OCI-LY7 (cell line): ENCODE measurements around the gene PEX5L. TPM values are rescaled to one million over a fixed set of nuclear protein-coding genes. Genes with fewer than 3 reads are reported as not detected.

Experiments used
- BruUV-seq: library from RNA; stranded (reverse); fragments of 400-500 nt; replicated peaks from 2 replicates; lab custom pipeline; 2021; lab: Mats Ljungman, UMichigan
- CTCF ChIA-PET: fragments of 300-600 bp; sonication (Branson Sonifier 250); formaldehyde crosslinking; loops from one replicate; lab custom pipeline; 2022; ENCODE audit warnings: antibody characterized with exemption; ENCODE audit not compliant: unreplicated experiment; lab: Charles Lee
- POLR2A ChIA-PET: fragments of 300-600 bp; sonication (Branson Sonifier 250); formaldehyde crosslinking; loops from one replicate; lab custom pipeline; 2022; ENCODE audit warnings: antibody characterized with exemption; lab: Charles Lee
- DNase-seq: peaks from one replicate; pipeline ENCODE4 v3.0.0-alpha.2; 2015; ENCODE audit warnings: low spot score
- H2AFZ ChIP-seq: fragments of 200-600 bp; sonication (generic), shearing (Covaris generic); 2 replicates; pipeline ENCODE4 v1.6.1; 2014; ENCODE audit warnings: mild to moderate bottlenecking, antibody characterized with exemption, low read length, moderate library complexity
- H3K27ac ChIP-seq: fragments of 200-600 bp; sonication (generic); 2 replicates; pipeline ENCODE4 v1.5.1; 2014; ENCODE audit warnings: mixed run types, low read depth, mild to moderate bottlenecking, moderate library complexity, low read length, inconsistent platforms; ENCODE audit not compliant: poor library complexity, severe bottlenecking
- H3K36me3 ChIP-seq: fragments of 200-600 bp; sonication (generic); 2 replicates; pipeline ENCODE4 v1.6.1; 2014; ENCODE audit warnings: mild to moderate bottlenecking, antibody characterized with exemption, low read length, moderate library complexity, mixed read lengths; ENCODE audit not compliant: insufficient read depth
- H3K4me1 ChIP-seq: fragments of 200-600 bp; sonication (generic); 2 replicates; pipeline ENCODE4 v1.5.1; 2014; ENCODE audit warnings: mild to moderate bottlenecking, low read length; ENCODE audit not compliant: insufficient read depth, poor library complexity, severe bottlenecking
- H3K4me2 ChIP-seq: fragments of 200-600 bp; sonication (generic); 2 replicates; pipeline ENCODE4 v1.6.1; 2014; ENCODE audit warnings: mild to moderate bottlenecking, low read length
- H3K4me3 ChIP-seq: fragments of 200-600 bp; sonication (generic); 2 replicates; pipeline ENCODE4 v1.5.1; 2014; ENCODE audit warnings: mild to moderate bottlenecking, low read depth, low read length; ENCODE audit not compliant: poor library complexity, severe bottlenecking
- H3K79me2 ChIP-seq: fragments of 200-600 bp; sonication (generic); 2 replicates; pipeline ENCODE4 v1.6.1; 2016; ENCODE audit warnings: low read depth, mild to moderate bottlenecking, low read length, moderate library complexity, mixed read lengths; ENCODE audit not compliant: insufficient read depth
- H3K9me2 ChIP-seq: fragments of 200-600 bp; sonication (generic); 2 replicates; pipeline ENCODE4 v1.6.1; 2016; ENCODE audit warnings: mild to moderate bottlenecking, low read length, mixed read lengths; ENCODE audit not compliant: insufficient read depth
- H3K9me3 ChIP-seq: fragments of 200-600 bp; sonication (generic); 2 replicates; pipeline ENCODE4 v1.6.1; 2014; ENCODE audit warnings: mild to moderate bottlenecking, mixed run types, low read length, mixed read lengths
- H4K20me1 ChIP-seq: fragments of 200-600 bp; sonication (generic); 2 replicates; pipeline ENCODE4 v1.6.1; 2014; ENCODE audit warnings: mild to moderate bottlenecking, antibody characterized with exemption, low read length, moderate library complexity, mixed read lengths; ENCODE audit not compliant: insufficient read depth
- EZH2phosphoT487 ChIP-seq: fragments of 200-600 bp; sonication (generic); IDR thresholded peaks from 2 replicates; pipeline ENCODE4 v1.6.1; 2018; ENCODE audit warnings: low read depth, borderline replicate concordance, mild to moderate bottlenecking, mixed run types, antibody characterized with exemption, low read length, moderate library complexity, mixed read lengths
- intact Hi-C: fragments of 100-400 bp; cut with micrococcal nuclease; formaldehyde crosslinking; loops from one replicate; pipeline ENCODE4 v1.10.0; 2022; ENCODE audit not compliant: unreplicated experiment
- total RNA-seq, 2 experiments: library from RNA; depleted of rRNA in 1 of 2; stranded (reverse); fragments of >200 nt in 1 of 2; shearing (Covaris generic) in 1 of 2; gene quantifications; 2 replicates each; pipeline ENCODE4 v1.2.3, GENCODE V29; 2014 to 2022
- TF ChIP-seq, protein P1 (sequence below): fragments of 200-600 bp; sonication (generic); conservative IDR thresholded peaks from 2 replicates; pipeline ENCODE4 v1.5.1; 2014; ENCODE audit warnings: mild to moderate bottlenecking, antibody characterized with exemption, low read length, moderate library complexity, mixed read lengths

PEX5L gene
- total RNA-seq, 2 experiments from 2014 or later: not detected

DNA sequence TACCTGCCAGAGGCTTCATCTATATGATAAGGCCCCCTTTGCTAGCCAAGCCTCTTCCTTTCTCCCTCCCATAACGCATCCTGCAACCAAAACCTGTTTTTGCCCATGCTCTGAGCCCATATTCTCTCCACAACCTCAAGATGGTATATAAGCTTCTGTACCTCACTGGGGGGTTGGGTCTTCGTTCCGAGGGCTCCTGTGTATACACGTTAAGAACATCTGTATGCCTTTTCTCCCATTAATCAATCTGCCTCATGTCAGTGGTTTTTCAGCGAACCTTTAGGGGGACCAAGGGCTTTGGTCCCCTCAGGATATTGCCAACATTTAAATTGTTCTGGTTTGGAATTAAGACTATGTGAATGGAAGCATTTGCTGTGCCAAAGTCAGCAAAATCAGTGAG, 168.0 kb downstream of the PEX5L start:
- Histone ChIP-seq H3K79me2 (no peaks in the 10 kb centered on the region), H3K27ac (no peak overlapping the region), H3K36me3 (no peaks in the 10 kb centered on the region), H3K9me3 (no peaks in the 10 kb centered on the region), H3K4me3 (no peak overlapping the region), H2AFZ (no peak overlapping the region), H3K9me2 (no peaks in the 10 kb centered on the region), H3K4me1 (no peaks in the 10 kb centered on the region), H3K4me2 (no peak overlapping the region), H4K20me1 (no peaks in the 10 kb centered on the region)
- POLR2A ChIA-PET: interaction anchor here (0.6 to 0.7 kb wide), 2 partner anchors 11 to 420 kb away, joined by 3 to 4 read pairs; no protein-coding TSS in a partner anchor
- intact Hi-C loops: no loop called here
- TF ChIP-seq, protein P1, sequence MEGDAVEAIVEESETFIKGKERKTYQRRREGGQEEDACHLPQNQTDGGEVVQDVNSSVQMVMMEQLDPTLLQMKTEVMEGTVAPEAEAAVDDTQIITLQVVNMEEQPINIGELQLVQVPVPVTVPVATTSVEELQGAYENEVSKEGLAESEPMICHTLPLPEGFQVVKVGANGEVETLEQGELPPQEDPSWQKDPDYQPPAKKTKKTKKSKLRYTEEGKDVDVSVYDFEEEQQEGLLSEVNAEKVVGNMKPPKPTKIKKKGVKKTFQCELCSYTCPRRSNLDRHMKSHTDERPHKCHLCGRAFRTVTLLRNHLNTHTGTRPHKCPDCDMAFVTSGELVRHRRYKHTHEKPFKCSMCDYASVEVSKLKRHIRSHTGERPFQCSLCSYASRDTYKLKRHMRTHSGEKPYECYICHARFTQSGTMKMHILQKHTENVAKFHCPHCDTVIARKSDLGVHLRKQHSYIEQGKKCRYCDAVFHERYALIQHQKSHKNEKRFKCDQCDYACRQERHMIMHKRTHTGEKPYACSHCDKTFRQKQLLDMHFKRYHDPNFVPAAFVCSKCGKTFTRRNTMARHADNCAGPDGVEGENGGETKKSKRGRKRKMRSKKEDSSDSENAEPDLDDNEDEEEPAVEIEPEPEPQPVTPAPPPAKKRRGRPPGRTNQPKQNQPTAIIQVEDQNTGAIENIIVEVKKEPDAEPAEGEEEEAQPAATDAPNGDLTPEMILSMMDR: no peak
- TF ChIP-seq EZH2phosphoT487: no peak
- CTCF ChIA-PET: no interaction called here
- DNase-seq: no peak
- BruUV-seq: no TSS peak

DNA sequence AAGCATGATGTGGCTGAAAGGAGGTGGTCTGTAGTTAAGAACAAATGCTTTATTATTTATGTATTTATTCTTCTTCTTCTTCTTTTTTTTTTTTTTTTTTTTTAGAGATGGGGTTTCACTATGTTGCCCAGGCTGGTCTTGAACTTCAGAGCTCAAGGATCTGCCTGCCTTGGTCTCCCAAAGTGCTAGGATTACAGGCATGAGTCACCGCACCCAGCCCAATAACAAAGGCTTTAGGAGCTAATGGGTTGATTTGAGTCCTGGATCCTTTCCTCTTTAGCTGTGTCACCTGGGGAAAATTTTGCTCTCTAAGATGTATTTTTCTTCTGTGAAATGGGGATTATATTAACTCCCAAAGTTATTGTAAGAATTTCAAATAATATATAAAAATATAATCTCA, 168.8 kb downstream of the PEX5L start:
- H3K79me2 ChIP-seq: no peaks in the 10 kb centered on the region
- no peak overlapping the region for H3K27ac ChIP-seq
- no TSS peak for BruUV-seq
- no peaks in the 10 kb centered on the region for H3K4me1 ChIP-seq
- no peak overlapping the region for H2AFZ ChIP-seq
- H3K9me2 ChIP-seq: no peaks in the 10 kb centered on the region
- no peak overlapping the region for H3K4me3 ChIP-seq
- H3K36me3 ChIP-seq: no peaks in the 10 kb centered on the region
- CTCF ChIA-PET: no interaction called here
- intact Hi-C loops: no loop called here
- POLR2A ChIA-PET: interaction anchor here (0.6 to 0.7 kb wide), 6 partner anchors 19 to 1091 kb away, joined by 3 to 7 read pairs (median 3); no protein-coding TSS in a partner anchor
- H3K9me3 ChIP-seq: no peaks in the 10 kb centered on the region
- H3K4me2 ChIP-seq: no peak overlapping the region
- no peak for TF ChIP-seq EZH2phosphoT487
- TF ChIP-seq, protein P1: no peak
- no peak for DNase-seq
- H4K20me1 ChIP-seq: no peaks in the 10 kb centered on the region

DNA sequence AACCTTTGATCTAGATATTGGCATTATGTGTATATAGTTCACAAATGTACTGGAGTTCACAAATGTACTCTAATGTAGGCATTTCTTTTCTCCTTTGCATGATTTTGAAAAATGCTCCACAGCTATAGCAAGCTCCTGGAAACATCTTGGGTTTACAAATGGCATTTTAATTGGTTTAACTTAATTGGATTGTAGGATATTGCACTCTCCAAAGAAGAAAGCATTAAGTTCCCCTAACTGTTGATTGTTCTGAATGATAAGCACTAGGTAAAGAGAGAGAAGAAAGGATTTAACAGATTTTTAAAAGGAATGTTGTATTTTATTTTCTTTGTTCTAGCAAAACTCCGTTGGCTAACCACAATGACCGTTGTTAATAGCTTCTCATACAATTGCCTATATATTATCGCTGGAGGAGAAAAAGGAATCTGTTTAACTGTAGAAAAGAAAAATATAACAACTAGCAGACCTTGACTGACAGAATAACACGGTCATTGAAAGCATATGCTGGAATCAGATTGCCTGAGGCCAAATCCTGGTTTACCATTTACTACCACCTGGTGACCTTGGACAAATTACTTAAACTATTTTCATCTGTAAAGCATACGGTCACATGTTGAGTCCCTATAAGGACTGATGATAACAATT, 170.8 kb downstream of the PEX5L start:
- POLR2A ChIA-PET: no interaction called here
- CTCF ChIA-PET: no interaction called here

More for the DNA sequence above, 170.8 kb downstream of the PEX5L start:
- Histone ChIP-seq H3K9me3 (no peaks in the 10 kb centered on the region), H3K79me2 (no peaks in the 10 kb centered on the region), H3K27ac (no peak overlapping the region), H4K20me1 (no peaks in the 10 kb centered on the region), H3K36me3 (no peaks in the 10 kb centered on the region), H3K4me3 (no peak overlapping the region), H3K9me2 (no peaks in the 10 kb centered on the region), H3K4me1 (no peaks in the 10 kb centered on the region), H3K4me2 (no peak overlapping the region), H2AFZ (no peak overlapping the region)
- DNase-seq: no peak
- BruUV-seq: no TSS peak
- TF ChIP-seq, protein P1: no peak
- TF ChIP-seq EZH2phosphoT487: no peak
- intact Hi-C loops: no loop called here
